GM19025 (cell line): ENCODE data around the gene PPM1L.
A peak's percentile ranks its signal among the peaks of the same experiment; 100 is the strongest.

Source experiments
- ATAC-seq: cut with Tn5 transposase; IDR thresholded peaks from one replicate; pipeline ENCODE4 v1.9.1; 2021; ENCODE audit warnings: mild to moderate bottlenecking, low read depth, moderate library complexity; ENCODE audit not compliant: unreplicated experiment

PPM1L gene

GRCh38 chr3:160919942-160920341 is 163.9 kb downstream of the PPM1L start:
- no peak for ATAC-seq

DNA sequence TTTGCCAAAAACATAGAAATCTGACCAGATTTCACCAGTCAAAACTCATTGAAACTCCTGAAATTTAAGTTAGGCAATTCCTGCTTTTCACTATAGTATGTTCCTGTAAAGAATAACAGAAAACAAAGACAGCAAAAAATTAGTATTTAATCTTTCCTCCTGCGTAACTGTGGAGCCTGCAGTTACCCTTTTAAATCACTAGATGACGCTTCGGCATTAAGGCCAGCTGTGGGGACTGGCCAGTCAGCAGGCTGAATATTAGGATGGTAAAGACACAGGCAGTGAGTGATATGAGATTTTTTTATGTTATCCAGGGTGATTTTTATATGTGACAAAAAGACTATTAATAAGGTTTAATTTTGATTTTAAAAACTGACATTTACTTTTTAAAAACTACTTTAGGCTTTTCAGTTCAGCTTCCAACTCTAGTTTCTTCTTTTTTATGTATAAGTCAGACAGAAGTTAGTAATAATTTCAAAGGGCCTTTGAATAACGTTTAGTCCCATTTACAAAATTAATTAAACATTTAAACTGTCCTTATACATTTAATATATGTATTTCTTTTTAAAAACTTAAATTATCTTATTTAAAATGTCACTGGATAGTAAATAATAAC is 165.1 kb downstream of the PPM1L start:
- ATAC-seq: no peak

GRCh38 chr3:160924776-160925175 is 168.7 kb downstream of the PPM1L start:
- no peak for ATAC-seq

DNA sequence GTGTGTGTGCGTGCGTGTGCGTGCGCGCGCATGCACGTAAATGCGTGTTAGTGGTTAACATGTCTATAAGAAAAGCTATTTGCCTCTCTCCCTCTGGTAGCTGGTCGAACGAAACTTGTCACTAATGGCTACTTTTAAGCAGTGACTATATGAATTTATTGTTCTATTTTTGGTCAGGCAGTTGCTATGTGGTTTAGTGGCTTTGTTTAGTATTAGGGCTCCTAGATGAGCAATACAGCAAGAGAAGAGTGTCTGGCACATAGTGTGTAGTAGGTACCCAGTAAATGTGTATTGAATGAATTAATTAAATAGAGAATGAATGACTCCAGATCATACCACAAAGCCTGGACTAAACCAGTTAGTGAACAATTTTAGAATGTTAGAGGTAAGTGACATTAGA is 171.6 kb downstream of the PPM1L start:
- no peak for ATAC-seq

DNA sequence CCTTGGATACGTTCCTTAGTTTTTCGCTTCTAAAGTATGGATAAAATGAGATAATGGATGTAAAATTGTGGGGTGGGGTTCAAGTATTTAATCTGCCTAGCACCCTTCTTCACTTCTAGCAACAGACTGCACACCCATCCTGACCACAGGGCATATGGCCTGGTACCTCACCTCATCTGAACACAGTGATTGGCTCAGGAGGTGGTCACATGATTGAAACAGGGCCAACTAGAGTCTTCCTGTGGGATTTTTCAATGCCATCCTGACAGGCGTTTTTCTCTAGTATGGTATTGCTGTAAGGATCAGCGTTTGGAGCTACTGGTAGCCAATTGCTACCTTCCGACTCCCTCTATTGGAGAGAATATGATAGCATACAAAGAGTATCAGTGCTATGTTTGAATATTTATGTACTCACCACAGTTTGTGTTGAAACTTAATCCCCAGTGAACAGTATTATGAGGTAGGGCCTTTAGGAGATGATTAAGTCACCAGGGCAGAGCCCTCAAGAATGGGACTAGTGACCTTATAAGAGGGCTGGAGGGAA is 172.2 kb downstream of the PPM1L start:
- ATAC-seq: no peak

GRCh38 chr3:160929595-160929994 is 173.6 kb downstream of the PPM1L start:
- ATAC-seq: no peak

DNA sequence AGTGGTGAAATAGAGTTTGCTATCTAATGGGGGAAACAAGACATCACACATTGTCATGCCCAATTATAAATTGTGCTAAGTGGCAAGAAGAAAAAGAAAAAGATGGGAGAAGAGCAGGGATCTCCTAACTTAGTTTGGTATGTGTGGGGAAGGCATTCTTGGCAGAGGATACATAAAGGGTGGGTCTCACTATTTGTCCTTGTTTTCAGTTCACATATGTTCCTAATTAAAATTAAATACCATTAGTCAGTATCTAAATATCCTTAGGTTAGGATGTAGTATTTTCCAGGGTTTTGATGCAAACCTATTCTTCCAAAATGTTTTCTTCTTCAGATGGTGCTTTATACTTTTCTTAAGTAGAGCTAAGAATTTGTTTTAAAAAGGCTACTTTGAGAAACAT is 175.4 kb downstream of the PPM1L start:
- ATAC-seq: no peak

DNA sequence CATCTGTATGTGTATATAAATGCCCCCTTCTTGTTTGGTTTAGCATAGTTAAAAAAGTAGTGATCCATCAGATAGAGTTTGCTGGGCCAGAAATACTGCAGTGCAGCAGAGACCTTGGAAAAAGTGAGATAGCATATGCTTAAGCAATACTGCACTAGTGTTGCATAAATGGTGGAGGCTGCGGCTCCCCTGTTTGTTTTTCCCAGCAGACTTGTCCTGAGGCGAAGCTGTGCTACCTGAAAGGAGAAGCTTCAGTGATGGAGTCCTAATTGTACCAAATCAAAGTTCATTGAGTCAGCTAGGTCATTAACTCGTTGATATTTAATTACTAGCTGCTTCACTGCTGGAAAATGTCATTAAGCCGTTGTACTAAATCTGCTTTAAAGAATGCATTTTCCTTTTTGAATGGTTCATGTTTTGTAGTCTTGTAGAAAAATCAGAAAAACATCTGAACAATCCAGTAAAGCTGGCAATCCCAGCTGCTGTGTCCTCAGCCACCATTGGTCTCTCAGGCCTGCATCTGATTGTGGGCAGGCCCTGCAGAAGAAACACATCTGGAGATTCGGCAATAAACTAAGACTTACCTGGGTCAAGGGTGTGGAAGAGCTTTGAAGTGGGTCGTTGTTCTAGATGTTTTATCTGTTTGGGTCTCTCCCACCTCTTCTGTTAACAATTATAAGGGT is 179.5 kb downstream of the PPM1L start:
- no peak for ATAC-seq

DNA sequence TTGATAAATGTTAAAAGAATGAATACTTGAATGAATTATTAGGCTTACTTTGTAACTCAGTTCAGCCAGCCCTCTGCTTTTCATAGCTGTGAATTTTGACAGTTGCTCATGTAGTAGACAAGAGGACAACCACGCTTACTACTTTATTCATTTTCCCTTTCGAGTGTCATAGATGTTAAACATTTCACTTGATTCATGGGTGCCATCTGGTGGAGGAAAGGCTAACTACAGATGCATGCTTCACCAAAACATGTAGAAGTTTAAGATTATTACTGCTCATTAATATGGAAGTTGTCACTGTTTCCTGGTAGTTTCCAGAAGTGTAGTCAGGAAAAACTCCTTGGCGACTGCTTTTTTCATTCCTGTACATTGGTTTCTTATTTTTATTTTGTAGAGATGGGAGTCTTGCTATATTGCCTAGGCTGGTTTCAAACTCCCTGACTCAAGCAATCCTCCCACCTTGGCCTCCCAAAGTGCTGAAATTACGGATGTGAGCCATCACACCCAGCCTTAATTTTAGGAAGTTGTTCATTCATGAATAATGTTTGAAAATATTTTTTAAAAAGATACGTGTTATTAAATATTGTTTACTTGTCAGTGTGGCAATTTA is 186.0 kb downstream of the PPM1L start:
- ATAC-seq: peak; percentile 75

- ATAC-seq: no peak
Measured at GRCh38 chr3:160943996-160944395, 188.0 kb downstream of the PPM1L start.

GRCh38 chr3:160945336-160945735 is 189.3 kb downstream of the PPM1L start:
- no peak for ATAC-seq

GRCh38 chr3:160948273-160948672 is 192.2 kb downstream of the PPM1L start:
- no peak for ATAC-seq

DNA sequence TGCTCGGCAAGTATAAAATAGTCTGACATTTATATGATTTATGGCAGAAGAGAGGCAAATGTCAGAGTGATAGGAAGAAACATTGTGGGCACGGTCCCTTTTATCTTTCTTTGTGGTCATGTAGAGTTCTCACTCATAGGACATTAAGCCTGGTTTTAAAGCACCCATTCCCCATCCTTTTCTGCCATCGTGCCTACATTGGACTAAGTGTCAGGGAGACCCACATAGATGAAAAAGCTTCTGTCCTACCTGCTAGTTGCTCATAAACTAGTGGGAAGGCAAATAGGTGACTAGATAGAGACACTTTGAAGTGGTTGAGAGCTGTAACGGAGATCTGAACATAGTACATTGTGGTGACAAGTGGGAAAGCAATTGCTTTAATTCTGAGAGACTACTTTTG is 193.4 kb downstream of the PPM1L start:
- no peak for ATAC-seq

DNA sequence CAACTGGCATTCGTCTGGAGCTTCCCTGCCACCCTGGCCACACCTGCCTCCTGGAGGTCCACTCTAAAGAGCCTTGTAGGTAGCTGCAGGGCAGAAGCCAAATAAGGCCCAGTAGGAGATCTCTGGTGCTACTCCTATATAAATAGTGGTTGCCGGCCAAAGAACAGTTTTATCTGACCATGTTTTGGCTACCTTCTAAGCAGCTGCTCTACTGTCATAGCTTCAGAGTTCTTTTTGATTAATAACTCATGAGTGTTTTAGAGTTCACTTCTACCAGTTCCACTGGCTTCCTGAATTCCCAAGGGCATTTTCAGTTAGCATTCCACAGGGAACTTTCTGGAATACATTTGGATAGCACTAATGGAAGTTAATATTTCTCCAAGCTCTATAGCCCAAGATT is 194.5 kb downstream of the PPM1L start:
- no peak for ATAC-seq

DNA sequence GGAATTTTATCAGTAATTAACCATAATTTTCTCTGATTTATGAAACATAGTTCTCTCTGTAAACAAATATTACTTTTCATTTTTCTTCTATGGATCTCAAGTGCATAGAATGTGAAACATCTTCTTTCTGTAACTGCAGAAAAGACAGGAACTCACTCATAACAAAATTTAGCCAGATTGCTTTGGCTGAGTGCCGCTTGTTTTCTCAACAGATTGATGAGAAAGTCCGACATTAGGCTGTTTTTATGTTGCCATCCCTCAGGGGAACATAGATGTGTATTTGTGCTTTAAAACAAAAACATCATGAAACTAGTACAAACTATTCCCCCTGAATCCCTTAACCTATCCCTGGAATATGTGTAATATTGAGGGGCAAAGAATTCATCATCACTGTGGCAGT is 194.9 kb downstream of the PPM1L start:
- ATAC-seq: no peak

GRCh38 chr3:160951642-160952487 is 195.8 kb downstream of the PPM1L start:
- ATAC-seq: no peak

DNA sequence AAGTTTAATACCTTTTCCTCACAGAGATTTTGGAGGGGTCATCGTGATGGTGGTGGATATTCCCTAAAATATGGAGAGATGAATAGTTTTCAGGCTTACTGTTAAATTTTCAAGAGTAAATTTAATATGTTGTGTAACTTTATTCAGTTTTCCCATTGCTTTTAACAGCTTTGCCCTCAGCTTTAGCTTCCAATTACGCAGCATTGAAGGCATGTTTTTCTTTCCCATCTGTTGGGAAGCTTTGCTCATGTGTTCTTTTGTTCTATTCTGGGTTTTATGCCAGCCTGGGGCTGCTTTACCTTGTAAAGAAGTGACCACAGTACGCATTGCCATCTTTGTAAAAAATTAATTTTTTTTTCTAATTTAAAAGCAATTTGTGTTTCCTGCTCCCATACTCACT is 197.7 kb downstream of the PPM1L start:
- ATAC-seq: no peak

DNA sequence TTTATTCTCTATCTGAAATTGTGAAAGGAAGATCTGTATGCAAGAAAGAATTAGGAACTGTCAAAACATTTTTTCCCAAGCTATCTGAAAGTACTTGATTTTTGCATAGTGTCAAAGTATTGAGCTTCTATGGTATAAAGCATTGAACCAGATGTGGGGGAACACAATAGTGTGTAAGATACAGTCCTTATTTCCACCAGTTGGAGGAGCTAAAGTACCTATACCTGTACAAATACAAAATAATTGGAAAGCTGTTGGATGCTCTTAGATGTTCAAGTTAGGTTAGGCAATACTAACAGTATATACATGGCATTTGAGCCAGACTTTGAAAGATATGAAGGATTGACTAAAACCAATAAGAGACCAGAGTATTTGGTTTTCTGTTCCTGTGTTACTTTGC is 200.8 kb downstream of the PPM1L start:
- ATAC-seq: no peak

DNA sequence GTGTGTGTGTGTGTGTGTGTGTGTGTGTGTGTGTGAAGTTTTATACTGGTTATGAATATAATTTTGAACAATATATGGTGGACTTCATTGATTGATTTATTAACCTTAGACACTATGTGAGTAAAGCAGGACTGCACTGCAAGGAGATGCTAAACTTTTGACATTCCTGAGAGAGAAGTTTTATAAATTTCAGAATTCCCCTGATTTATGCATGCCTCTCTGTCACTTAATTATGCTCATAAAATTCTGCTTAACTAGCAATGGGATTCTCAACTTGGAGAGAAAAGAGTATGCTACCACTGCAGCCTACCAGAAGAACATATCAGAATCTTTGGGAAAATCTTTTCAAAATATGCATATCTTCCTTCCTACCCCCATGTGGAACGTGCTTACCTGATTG is 204.5 kb downstream of the PPM1L start:
- no peak for ATAC-seq

- ATAC-seq: no peak
Measured at GRCh38 chr3:160963949-160964348, 207.9 kb downstream of the PPM1L start.

- no peak for ATAC-seq
Measured at GRCh38 chr3:160968761-160969160, 212.7 kb downstream of the PPM1L start.
